Measurements from ENCODE around the gene PTPRD.

GRCh38 chr9:9881692-9882091, 731.1 kb downstream of the PTPRD start:
- no peak for TF ChIP-seq CTCF (IDR thresholded peaks at IDR 0.05 in 8 of 11, conservative IDR thresholded peaks at IDR 0.05 in 3 of 11)
- TF ChIP-seq POLR2A (IDR thresholded peaks at IDR 0.05) = no peak
- TF ChIP-seq POLR2AphosphoS5 (IDR thresholded peaks at IDR 0.05) = no peak
